Stimulated activated naive CD8-positive, alpha-beta T cell treated with anti-CD3 and anti-CD28 coated beads, Interleukin-15, amount 100 ng/mL, for 72 hours (primary cell): ENCODE data around the gene PPIP5K2.
"Not testable (repeated sequence)": the region's sequence is repeated elsewhere in the genome, so short reads cannot be mapped to it uniquely, and the experiment has no call there.

ENCODE experiments used
- ATAC-seq: fragments of 150-1000 bp; cut with Tn5 transposase; 2 replicates; pipeline ENCODE4 v1.10.0; 2021; ENCODE audit warnings: mild to moderate bottlenecking, moderate library complexity
- DNase-seq, 2 donors: peaks; one replicate each; pipeline ENCODE4 v3.0.0; 2021 to 2022
- H3K27ac Mint-ChIP-seq, 2 donors: one replicate each; pipeline ENCODE4 v1.8.0; 2022; ENCODE audit warnings: mild to moderate bottlenecking in 2 of 2, mixed read lengths in 2 of 2, moderate library complexity in 2 of 2
- H3K27me3 Mint-ChIP-seq: one replicate; pipeline ENCODE4 v1.8.0; 2022; ENCODE audit warnings: mixed read lengths
- H3K4me1 Mint-ChIP-seq: one replicate; pipeline ENCODE4 v1.8.0; 2022; ENCODE audit warnings: mild to moderate bottlenecking, mixed read lengths
- H3K4me3 Mint-ChIP-seq, 2 donors: one replicate each; pipeline ENCODE4 v1.8.0; 2022; ENCODE audit warnings: mild to moderate bottlenecking in 2 of 2, mixed read lengths in 2 of 2, moderate library complexity in 1 of 2
- H3K9me3 Mint-ChIP-seq, 2 donors: one replicate each; pipeline ENCODE4 v1.8.0; 2022; ENCODE audit warnings: mixed read lengths in 2 of 2

Gene PPIP5K2

GRCh38 chr5:103145196-103145595 is 25.1 kb downstream of the PPIP5K2 start:
- Mint-ChIP-seq H3K4me3 (no peak overlapping the region), H3K4me1 (no peaks in the 10 kb centered on the region), H3K27me3 (no peaks in the 10 kb centered on the region), H3K9me3 (no peaks in the 10 kb centered on the region), H3K27ac (no peak overlapping the region)
- no peak for ATAC-seq
- no peak for DNase-seq

- no peak for DNase-seq
- no peak for ATAC-seq
- H3K27ac Mint-ChIP-seq: no peak overlapping the region
- no peak overlapping the region for H3K4me3 Mint-ChIP-seq
- H3K4me1 Mint-ChIP-seq: no peaks in the 10 kb centered on the region
- H3K9me3 Mint-ChIP-seq: no peaks in the 10 kb centered on the region
- H3K27me3 Mint-ChIP-seq: no peaks in the 10 kb centered on the region
Observed at GRCh38 chr5:103148213-103148612, 28.1 kb downstream of the PPIP5K2 start.

GRCh38 chr5:103151156-103151555 is 31.1 kb downstream of the PPIP5K2 start:
- no peak for ATAC-seq
- no peak for DNase-seq
- Mint-ChIP-seq H3K27ac (no peak overlapping the region), H3K4me3 (no peak overlapping the region), H3K9me3 (no peaks in the 10 kb centered on the region), H3K4me1 (no peaks in the 10 kb centered on the region), H3K27me3 (no peaks in the 10 kb centered on the region)

- no peaks in the 10 kb centered on the region for H3K9me3 Mint-ChIP-seq
- H3K4me3 Mint-ChIP-seq: no peak overlapping the region
- ATAC-seq (no peak), DNase-seq (no peak)
- no peaks in the 10 kb centered on the region for H3K4me1 Mint-ChIP-seq
- no peak overlapping the region for H3K27ac Mint-ChIP-seq
- H3K27me3 Mint-ChIP-seq: no peaks in the 10 kb centered on the region
Observed at GRCh38 chr5:103166706-103167105, 46.6 kb downstream of the PPIP5K2 start.

- no peaks in the 10 kb centered on the region for H3K4me1 Mint-ChIP-seq
- H3K9me3 Mint-ChIP-seq: no peaks in the 10 kb centered on the region
- DNase-seq (no peak), ATAC-seq (no peak)
- no peak overlapping the region for H3K27ac Mint-ChIP-seq
- no peaks in the 10 kb centered on the region for H3K27me3 Mint-ChIP-seq
- no peak overlapping the region for H3K4me3 Mint-ChIP-seq
Observed at GRCh38 chr5:103174147-103174546, 54.0 kb downstream of the PPIP5K2 start.

- Mint-ChIP-seq H3K4me3 (no peak overlapping the region), H3K27ac (no peak overlapping the region), H3K4me1 (no peaks in the 10 kb centered on the region), H3K9me3 (no peaks in the 10 kb centered on the region), H3K27me3 (no peaks in the 10 kb centered on the region)
- ATAC-seq (no peak), DNase-seq (no peak)
Observed at GRCh38 chr5:103177543-103177942, 57.4 kb downstream of the PPIP5K2 start.

GRCh38 chr5:103178167-103178566 is 58.1 kb downstream of the PPIP5K2 start:
- Mint-ChIP-seq H3K9me3 (no peaks in the 10 kb centered on the region), H3K27me3 (no peaks in the 10 kb centered on the region), H3K27ac (no peak overlapping the region), H3K4me3 (no peak overlapping the region), H3K4me1 (no peaks in the 10 kb centered on the region)
- DNase-seq (no peak), ATAC-seq (no peak)

GRCh38 chr5:103186152-103186551 is 66.1 kb downstream of the PPIP5K2 start:
- Mint-ChIP-seq H3K9me3 (no peaks in the 10 kb centered on the region), H3K27ac (no peak overlapping the region), H3K4me1 (no peaks in the 10 kb centered on the region), H3K27me3 (no peaks in the 10 kb centered on the region), H3K4me3 (no peak overlapping the region)
- no peak for ATAC-seq
- no peak for DNase-seq

GRCh38 chr5:103188436-103188835 is 68.3 kb downstream of the PPIP5K2 start:
- H3K4me1 Mint-ChIP-seq: no peaks in the 10 kb centered on the region
- no peaks in the 10 kb centered on the region for H3K27me3 Mint-ChIP-seq
- no peaks in the 10 kb centered on the region for H3K9me3 Mint-ChIP-seq
- DNase-seq: no peak
- no peak for ATAC-seq
- H3K4me3 Mint-ChIP-seq: no peak overlapping the region
- no peak overlapping the region for H3K27ac Mint-ChIP-seq

- H3K4me3 Mint-ChIP-seq: no peak overlapping the region
- H3K4me1 Mint-ChIP-seq: peaks cover 16% of the 10 kb centered on the region
- H3K27ac Mint-ChIP-seq: no peak overlapping the region
- no peaks in the 10 kb centered on the region for H3K27me3 Mint-ChIP-seq
- DNase-seq (no peak), ATAC-seq (no peak)
- H3K9me3 Mint-ChIP-seq: no peaks in the 10 kb centered on the region
Observed at GRCh38 chr5:103203226-103203625, 83.1 kb downstream of the PPIP5K2 start.

- not testable (repeated sequence) for ATAC-seq, H3K27ac Mint-ChIP-seq, DNase-seq, H3K9me3 Mint-ChIP-seq, H3K27me3 Mint-ChIP-seq, H3K4me3 Mint-ChIP-seq
- peaks cover 21% of the 10 kb centered on the region for H3K4me1 Mint-ChIP-seq
Observed at GRCh38 chr5:103204990-103205389, 84.9 kb downstream of the PPIP5K2 start.

GRCh38 chr5:103205991-103206700 is 86.0 kb downstream of the PPIP5K2 start:
- DNase-seq (no peak), ATAC-seq (no peak)
- H3K9me3 Mint-ChIP-seq: peaks cover 0 to 4% of the 10 kb centered on the region in 2 donors
- no peak overlapping the region for H3K4me3 Mint-ChIP-seq
- H3K4me1 Mint-ChIP-seq: peaks cover 25% of the 10 kb centered on the region
- H3K27me3 Mint-ChIP-seq: no peaks in the 10 kb centered on the region
- H3K27ac Mint-ChIP-seq: no peak overlapping the region

GRCh38 chr5:103207011-103207410 is 86.9 kb downstream of the PPIP5K2 start:
- Mint-ChIP-seq H3K27me3 (no peaks in the 10 kb centered on the region), H3K4me1 (peaks cover 34% of the 10 kb centered on the region), H3K4me3 (no peak overlapping the region), H3K9me3 (peaks cover 0 to 4% of the 10 kb centered on the region in 2 donors), H3K27ac (no peak overlapping the region)
- no peak for ATAC-seq
- DNase-seq: no peak

GRCh38 chr5:103207653-103208052 is 87.6 kb downstream of the PPIP5K2 start:
- peak overlapping the region in 1 of 2 donors; percentile 30 for H3K27ac Mint-ChIP-seq
- DNase-seq: no peak

GRCh38 chr5:103208460-103208859 is 88.4 kb downstream of the PPIP5K2 start:
- no peak for ATAC-seq
- Mint-ChIP-seq H3K9me3 (peaks cover 0 to 4% of the 10 kb centered on the region in 2 donors), H3K27me3 (no peaks in the 10 kb centered on the region), H3K27ac (no peak overlapping the region), H3K4me3 (no peak overlapping the region), H3K4me1 (peaks cover 38% of the 10 kb centered on the region)
- DNase-seq: no peak

More at GRCh38 chr5:103207653-103208052, 87.6 kb downstream of the PPIP5K2 start:
- Mint-ChIP-seq H3K4me1 (peaks cover 38% of the 10 kb centered on the region), H3K4me3 (no peak overlapping the region), H3K27me3 (no peaks in the 10 kb centered on the region), H3K9me3 (peaks cover 0 to 4% of the 10 kb centered on the region in 2 donors)
- no peak for ATAC-seq

GRCh38 chr5:103209065-103209464 is 89.0 kb downstream of the PPIP5K2 start:
- Mint-ChIP-seq H3K9me3 (peaks cover 0 to 4% of the 10 kb centered on the region in 2 donors), H3K4me1 (peaks cover 38% of the 10 kb centered on the region), H3K27me3 (no peaks in the 10 kb centered on the region), H3K27ac (no peak overlapping the region), H3K4me3 (no peak overlapping the region)
- ATAC-seq (no peak), DNase-seq (no peak)

- Mint-ChIP-seq H3K4me3 (no peak overlapping the region), H3K27me3 (no peaks in the 10 kb centered on the region), H3K4me1 (peaks cover 39% of the 10 kb centered on the region), H3K9me3 (peaks cover 0 to 4% of the 10 kb centered on the region in 2 donors), H3K27ac (no peak overlapping the region)
- DNase-seq (no peak), ATAC-seq (no peak)
Observed at GRCh38 chr5:103210952-103211351, 90.9 kb downstream of the PPIP5K2 start.
